HG03064 (cell line): Measurements from ENCODE around the gene MYO5C.
A peak's percentile ranks its signal among the peaks of the same experiment; 100 is the strongest.

Experiments used
- ATAC-seq: cut with Tn5 transposase; IDR thresholded peaks from one replicate; pipeline ENCODE4 v1.9.1; 2021; ENCODE audit warnings: low read depth; ENCODE audit not compliant: unreplicated experiment

Gene MYO5C, protein sequence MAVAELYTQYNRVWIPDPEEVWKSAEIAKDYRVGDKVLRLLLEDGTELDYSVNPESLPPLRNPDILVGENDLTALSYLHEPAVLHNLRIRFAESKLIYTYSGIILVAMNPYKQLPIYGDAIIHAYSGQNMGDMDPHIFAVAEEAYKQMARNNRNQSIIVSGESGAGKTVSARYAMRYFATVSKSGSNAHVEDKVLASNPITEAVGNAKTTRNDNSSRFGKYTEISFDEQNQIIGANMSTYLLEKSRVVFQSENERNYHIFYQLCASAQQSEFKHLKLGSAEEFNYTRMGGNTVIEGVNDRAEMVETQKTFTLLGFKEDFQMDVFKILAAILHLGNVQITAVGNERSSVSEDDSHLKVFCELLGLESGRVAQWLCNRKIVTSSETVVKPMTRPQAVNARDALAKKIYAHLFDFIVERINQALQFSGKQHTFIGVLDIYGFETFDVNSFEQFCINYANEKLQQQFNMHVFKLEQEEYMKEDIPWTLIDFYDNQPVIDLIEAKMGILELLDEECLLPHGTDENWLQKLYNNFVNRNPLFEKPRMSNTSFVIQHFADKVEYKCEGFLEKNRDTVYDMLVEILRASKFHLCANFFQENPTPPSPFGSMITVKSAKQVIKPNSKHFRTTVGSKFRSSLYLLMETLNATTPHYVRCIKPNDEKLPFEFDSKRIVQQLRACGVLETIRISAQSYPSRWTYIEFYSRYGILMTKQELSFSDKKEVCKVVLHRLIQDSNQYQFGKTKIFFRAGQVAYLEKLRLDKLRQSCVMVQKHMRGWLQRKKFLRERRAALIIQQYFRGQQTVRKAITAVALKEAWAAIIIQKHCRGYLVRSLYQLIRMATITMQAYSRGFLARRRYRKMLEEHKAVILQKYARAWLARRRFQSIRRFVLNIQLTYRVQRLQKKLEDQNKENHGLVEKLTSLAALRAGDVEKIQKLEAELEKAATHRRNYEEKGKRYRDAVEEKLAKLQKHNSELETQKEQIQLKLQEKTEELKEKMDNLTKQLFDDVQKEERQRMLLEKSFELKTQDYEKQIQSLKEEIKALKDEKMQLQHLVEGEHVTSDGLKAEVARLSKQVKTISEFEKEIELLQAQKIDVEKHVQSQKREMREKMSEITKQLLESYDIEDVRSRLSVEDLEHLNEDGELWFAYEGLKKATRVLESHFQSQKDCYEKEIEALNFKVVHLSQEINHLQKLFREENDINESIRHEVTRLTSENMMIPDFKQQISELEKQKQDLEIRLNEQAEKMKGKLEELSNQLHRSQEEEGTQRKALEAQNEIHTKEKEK (N-terminal part only)

DNA sequence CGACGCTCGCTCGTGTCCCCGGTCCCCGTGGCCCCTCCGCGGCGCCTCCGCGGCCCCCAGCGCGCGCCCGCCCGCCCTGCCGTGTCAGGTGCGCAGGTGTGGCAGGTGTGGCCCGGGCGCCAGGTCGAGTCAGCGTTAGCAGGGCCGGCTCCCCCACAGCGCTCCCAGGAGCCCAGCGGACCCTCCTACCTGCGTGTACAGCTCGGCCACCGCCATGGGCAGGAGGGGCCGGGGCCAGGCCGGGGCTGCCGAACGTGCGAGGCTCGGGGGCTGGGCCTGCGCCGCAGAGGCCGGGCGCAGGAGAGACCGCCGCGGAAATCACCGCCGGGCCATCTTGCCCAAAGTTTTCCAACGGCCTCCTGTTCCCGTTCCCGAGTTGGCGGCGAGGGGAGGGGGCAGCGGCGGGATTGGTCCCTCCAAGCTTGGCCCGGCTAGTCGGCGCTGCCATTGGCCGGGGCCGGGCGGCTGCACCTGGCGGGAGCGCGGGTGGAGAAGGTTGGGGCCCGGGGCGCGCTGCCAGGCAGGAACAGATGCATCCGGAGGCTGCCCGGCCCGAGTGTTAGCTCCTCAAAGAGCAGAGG lies at the start of gene MYO5C:
Gene MYO5C (minus strand): TSS at position 384 of the 581 bp plus-strand sequence. CDS start 168 bp downstream, at position 216.
- ATAC-seq = no peak

GRCh38 chr15:52344592-52344991 lies 49.0 kb upstream of the MYO5C start:
- ATAC-seq = no peak

- ATAC-seq = no peak
These were observed 48.2 kb upstream of the MYO5C start for GRCh38 chr15:52343831-52344230.

DNA sequence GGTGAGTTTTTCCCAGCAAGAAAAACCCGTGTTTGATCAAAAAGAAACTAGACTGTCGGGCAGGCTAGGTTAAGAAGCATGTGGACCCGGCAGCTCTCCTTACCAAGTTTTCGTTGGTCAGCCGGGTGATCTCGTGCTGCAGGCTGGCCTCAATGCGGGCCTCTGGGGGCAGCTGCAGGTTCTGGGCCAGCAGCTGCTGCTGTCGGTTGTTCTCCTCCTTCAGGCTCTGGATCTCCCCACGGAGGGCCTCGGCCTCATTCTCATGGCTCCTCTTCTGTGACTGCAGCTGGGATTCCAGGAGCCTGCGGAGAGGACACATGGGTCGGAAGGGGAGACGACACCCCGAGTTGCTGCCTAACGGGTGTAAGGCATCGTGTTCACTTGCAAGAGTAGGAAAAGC lies 44.5 kb upstream of the MYO5C start:
- ATAC-seq = no peak

GRCh38 chr15:52338891-52339290 lies 43.3 kb upstream of the MYO5C start:
- no peak for ATAC-seq

DNA sequence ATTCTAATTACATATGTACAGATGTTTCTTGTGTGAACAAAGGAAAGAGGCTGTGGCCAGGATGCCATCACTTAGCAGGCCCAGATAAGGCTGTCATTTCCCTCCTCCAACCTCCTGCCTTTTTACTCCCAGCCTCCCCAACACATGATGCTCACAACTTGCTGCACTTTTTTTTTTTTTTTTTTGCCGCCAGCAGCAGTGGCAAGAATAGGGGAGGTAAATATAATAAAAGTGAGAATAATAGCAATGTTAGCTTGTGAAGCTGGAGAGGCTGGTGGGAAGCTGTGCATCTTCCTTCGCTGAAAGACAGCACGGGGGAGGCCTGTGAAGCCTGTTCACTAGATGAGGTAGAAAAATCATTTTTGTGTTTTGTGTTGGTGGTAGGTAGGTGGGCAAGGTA lies 42.5 kb upstream of the MYO5C start:
- ATAC-seq = no peak

DNA sequence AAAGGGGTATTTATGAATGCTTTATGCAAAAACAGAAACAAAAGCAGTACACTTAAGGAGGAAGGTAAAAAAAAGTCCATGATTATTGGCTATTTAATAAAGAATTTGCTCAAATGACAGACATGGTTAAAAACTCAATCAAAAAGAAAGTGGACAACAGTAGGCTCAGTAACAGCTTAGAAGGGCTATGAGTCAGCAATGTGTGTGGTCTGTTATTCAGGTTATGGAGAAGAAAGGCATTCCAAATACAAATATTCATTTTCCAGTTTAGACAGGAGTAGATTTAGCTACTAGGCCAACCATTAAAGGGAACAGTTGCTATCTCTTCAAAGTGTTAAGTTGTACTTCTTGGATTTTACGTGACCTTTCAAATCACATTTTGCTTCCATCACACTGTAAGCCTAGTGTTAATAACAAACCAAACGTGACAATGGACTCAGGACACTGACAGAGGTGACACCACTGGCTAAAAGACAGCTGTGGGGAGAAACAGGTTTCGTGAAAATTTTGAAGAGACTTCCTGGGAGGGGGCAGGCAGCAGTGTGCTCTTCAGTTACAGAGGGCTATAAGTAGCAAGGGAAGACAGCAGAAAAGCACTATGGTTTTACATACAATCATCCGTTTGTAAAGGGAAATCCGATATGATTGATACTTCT lies 41.7 kb upstream of the MYO5C start:
- ATAC-seq = no peak

- no peak for ATAC-seq
These were observed 40.9 kb upstream of the MYO5C start for GRCh38 chr15:52336529-52336928.

DNA sequence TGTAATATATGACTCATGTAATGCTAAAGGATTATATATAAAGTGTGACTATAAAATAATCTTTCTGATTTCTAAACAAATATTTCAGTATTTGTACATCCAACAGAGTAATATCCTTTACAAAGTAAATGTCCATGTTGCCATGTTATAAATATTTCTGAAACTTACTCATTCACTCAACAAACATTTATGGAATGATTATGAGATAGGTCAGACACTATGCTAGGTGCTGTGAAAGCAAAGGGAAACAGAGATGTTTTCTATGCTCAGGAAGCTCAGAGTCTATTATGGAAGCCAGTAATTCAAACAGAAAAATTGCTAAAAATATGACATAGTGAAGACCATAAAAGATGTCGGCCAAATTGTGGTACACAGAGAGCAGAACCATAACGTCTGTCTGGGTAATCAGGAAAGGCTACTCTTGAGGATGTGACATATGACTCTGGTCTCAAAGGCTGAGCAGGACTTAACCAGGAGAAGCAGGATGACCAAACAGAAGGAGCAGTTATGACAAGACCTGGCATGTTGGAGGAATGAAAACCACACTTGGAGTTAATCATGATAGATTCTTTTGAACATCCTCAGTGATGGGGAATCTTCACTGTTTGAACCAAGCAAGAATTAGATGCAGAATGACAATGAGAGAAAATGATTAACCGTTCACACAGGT lies 39.0 kb upstream of the MYO5C start:
- no peak for ATAC-seq

DNA sequence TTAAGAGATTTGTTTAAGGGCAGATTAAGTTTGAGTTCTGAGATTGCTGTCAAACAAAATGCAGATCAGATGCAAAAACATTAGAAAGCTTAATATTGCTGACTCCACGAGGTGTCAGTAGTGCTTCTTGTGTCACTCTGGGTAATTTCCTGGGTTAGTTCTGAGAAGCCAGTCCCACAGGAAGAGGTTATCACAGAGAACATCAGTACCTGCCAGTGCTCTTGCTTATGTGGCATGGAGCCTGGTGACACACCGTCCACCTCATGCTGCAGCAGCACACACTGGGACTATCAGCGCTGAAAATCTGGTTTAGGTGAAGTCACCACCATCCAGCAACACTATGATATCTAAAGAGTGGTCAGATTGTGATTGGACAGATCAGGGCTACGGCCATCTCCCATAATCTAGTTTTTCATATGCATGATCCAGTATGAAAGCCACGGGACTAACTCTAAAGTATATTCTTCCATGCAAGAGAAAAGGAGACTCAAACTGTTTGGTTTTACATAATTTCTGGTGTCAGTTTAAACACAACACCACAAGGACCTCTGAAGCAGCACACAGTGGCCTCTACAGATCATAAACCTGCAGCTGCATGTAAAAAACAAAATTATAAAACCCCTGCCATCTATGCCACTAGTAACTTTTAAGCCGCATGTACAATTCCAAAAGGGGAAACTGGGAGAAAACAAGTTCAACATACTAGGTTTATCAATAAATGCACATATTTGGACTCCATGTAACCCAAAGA lies 36.1 kb upstream of the MYO5C start:
- ATAC-seq = peak; percentile 93

- no peak for ATAC-seq
These were observed 34.4 kb upstream of the MYO5C start for GRCh38 chr15:52329987-52330386.

- ATAC-seq = no peak
These were observed 33.5 kb upstream of the MYO5C start for GRCh38 chr15:52329150-52329549.

DNA sequence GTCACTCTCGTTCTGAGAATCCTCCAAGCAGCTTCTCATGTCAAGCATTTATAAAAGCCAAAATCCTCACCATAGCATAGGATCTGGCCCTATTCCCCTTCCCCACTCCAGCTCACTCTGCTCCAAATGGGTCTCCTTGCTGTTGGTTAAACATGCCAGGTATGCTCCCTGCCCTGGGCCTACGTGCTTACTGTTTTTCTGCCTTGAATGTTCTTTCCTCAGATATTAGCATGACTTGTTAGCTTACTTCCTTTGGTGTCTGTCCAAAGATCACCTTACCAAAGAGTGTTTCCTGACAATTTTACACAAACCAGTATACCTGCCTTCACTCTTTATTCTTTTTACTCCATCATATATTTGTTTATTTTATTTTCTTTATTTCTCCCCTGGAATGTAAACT lies 33.1 kb upstream of the MYO5C start:
- no peak for ATAC-seq

- ATAC-seq = no peak
These were observed 31.2 kb upstream of the MYO5C start for GRCh38 chr15:52326756-52327155.

GRCh38 chr15:52324109-52324508 lies 28.5 kb upstream of the MYO5C start:
- ATAC-seq = no peak

DNA sequence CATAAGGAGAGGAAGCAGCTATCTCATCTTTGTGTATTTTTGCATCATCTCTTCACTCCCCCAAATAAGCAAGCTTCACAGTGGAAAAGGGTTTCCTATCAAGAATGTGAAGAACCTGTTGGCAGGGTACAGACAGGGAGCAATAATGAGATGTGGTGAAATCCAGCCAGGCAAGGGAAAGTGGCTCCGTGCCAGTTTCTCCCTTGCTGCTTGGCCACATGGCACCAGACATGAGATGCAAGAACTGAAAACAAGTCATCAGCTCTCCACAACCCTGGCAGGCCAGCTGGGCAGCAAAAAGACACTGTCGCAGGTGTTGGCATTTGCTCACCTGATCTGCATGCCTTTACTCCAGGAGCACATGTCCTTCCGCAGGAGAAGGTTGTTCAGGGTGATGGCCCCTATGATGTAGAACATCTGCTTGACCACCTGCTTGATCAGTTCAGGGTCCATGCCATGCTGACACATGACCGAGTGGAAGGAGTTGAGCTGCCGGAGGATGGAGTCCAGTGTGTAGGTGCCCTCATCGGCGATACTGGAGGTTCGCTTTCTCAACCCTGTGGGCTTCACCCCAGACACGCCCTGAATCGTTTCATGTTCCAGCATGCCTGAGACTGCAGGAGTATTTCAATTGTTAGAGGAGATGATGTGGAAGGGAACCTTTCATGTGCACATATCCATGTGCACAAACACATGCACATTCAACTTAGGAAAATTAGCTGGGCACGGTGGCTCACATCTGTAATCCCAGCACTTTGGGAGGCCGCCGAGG lies 23.3 kb upstream of the MYO5C start:
- ATAC-seq = no peak

DNA sequence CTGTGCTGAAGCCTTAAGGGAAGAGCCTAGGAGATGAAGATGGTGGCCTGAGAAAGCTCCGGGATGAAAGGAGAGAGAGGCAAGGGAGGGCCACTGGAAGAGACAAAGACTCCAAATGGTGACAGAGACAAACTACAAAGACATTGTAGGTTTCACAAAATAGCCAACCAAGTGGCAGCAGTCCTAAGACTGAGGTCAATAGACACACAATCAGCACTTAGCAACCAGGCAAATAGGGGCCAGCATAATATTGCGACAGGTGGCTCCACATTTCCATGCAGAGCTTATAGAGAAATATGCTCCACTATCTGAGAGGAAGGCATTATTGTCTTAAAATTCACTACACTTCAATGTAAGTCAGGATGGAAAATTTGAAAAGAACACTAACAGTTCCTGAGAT lies 22.1 kb upstream of the MYO5C start:
- no peak for ATAC-seq

DNA sequence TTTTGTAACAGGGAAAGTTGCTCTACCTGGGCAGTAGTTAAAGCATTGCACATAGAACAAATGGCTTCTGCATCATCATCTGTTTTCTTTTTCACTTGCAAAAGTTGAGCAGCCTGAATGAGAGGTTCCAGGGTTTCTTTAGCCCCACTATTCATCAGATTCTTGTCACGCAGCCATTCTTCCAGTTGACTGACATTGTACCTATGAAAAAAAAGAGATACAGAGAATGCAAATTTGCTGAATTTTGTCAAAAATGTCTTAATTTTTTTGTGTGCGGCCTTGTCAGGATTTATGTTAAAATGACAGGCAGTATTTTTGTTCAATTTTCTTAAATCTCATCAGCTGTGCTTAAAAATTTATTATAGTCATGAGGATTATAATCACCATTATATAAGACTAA lies 21.4 kb upstream of the MYO5C start:
- ATAC-seq = no peak
